NOMO-1 (cell line): ENCODE measurements around the gene VIT.
"Not testable (repeated sequence)": the region's sequence is repeated elsewhere in the genome, so short reads cannot be mapped to it uniquely, and the experiment has no call there.

Experiments used
- DNase-seq, 2 experiments: peaks; one replicate each; lab custom pipeline; 2025; ENCODE audit not compliant: unreplicated experiment in 2 of 2; lab: John Stamatoyannopoulos, UW

Gene VIT

GRCh38 chr2:36797324-36798070, 101.0 kb downstream of the VIT start:
- DNase-seq: no peak

GRCh38 chr2:36798724-36799123, 102.2 kb downstream of the VIT start:
- no peak for DNase-seq

- DNase-seq: no peak
Observed at GRCh38 chr2:36800381-36800780, 103.9 kb downstream of the VIT start.

- no peak for DNase-seq
Observed at GRCh38 chr2:36801088-36801487, 104.6 kb downstream of the VIT start.

- DNase-seq: no peak
Observed at GRCh38 chr2:36802952-36803351, 106.4 kb downstream of the VIT start.

GRCh38 chr2:36805635-36806224, 109.2 kb downstream of the VIT start:
- no peak for DNase-seq

GRCh38 chr2:36807223-36807886, 110.8 kb downstream of the VIT start:
- DNase-seq: no peak

- no peak for DNase-seq
Observed at GRCh38 chr2:36808386-36809068, 112.0 kb downstream of the VIT start.

GRCh38 chr2:36809069-36809445, 112.5 kb downstream of the VIT start:
- DNase-seq: no peak

- no peak for DNase-seq
Observed at GRCh38 chr2:36811071-36811470, 114.6 kb downstream of the VIT start.

GRCh38 chr2:36812196-36812595, 115.7 kb downstream of the VIT start:
- DNase-seq: no peak

- DNase-seq: no peak
Observed at GRCh38 chr2:36818542-36818941, 122.0 kb downstream of the VIT start.

- DNase-seq: no peak
Observed at GRCh38 chr2:36819095-36819711, 122.7 kb downstream of the VIT start.

GRCh38 chr2:36820942-36821605, 124.6 kb downstream of the VIT start:
- no peak for DNase-seq

GRCh38 chr2:36823862-36824261, 127.4 kb downstream of the VIT start:
- no peak for DNase-seq

- DNase-seq: no peak
Observed at GRCh38 chr2:36824273-36824672, 127.8 kb downstream of the VIT start.

GRCh38 chr2:36824683-36825082, 128.2 kb downstream of the VIT start:
- not testable (repeated sequence) for DNase-seq

- no peak for DNase-seq
Observed at GRCh38 chr2:36831185-36831584, 134.7 kb downstream of the VIT start.

- no peak for DNase-seq
Observed at GRCh38 chr2:36834203-36834602, 137.7 kb downstream of the VIT start.

GRCh38 chr2:36834731-36835524, 138.4 kb downstream of the VIT start:
- DNase-seq: no peak
